H9 (cell line): Measurements from ENCODE around the gene VAV3. TPM values are rescaled to one million over a fixed set of nuclear protein-coding genes. Genes with fewer than 3 reads are reported as not detected.

Source experiments
- DNase-seq: peaks from one replicate; pipeline ENCODE4 v3.0.0-alpha.2; 2017
- H2AFZ ChIP-seq: one replicate; pipeline ENCODE4 v1.6.1; 2013; ENCODE audit warnings: mild to moderate bottlenecking, low read length, control low read depth, moderate library complexity
- H2AK5ac ChIP-seq: 2 replicates; pipeline ENCODE4 v1.6.1; 2013; ENCODE audit warnings: low read length, control low read depth, mixed read lengths; ENCODE audit not compliant: insufficient read length
- H2BK120ac ChIP-seq: one replicate; pipeline ENCODE4 v1.6.1; 2013; ENCODE audit warnings: low read depth, mild to moderate bottlenecking, low read length, control low read depth, inconsistent platforms; ENCODE audit not compliant: poor library complexity, severe bottlenecking
- H2BK12ac ChIP-seq: 2 replicates; pipeline ENCODE4 v1.6.1; 2013; ENCODE audit warnings: low read length, control low read depth, mixed read lengths, low read depth; ENCODE audit not compliant: insufficient read length
- H2BK15ac ChIP-seq: 2 replicates; pipeline ENCODE4 v1.6.1; 2013; ENCODE audit warnings: low read depth, low read length, control low read depth
- H2BK20ac ChIP-seq: one replicate; pipeline ENCODE4 v1.6.1; 2013; ENCODE audit warnings: low read depth, mild to moderate bottlenecking, low read length, control low read depth, inconsistent platforms; ENCODE audit not compliant: poor library complexity, severe bottlenecking
- H2BK5ac ChIP-seq: 2 replicates; pipeline ENCODE4 v1.6.1; 2013; ENCODE audit warnings: low read length, control low read depth, mixed read lengths; ENCODE audit not compliant: insufficient read length
- H3K14ac ChIP-seq: 2 replicates; pipeline ENCODE4 v1.6.1; 2013; ENCODE audit warnings: low read length, control low read depth; ENCODE audit not compliant: insufficient read depth
- H3K18ac ChIP-seq: 2 replicates; pipeline ENCODE4 v1.6.1; 2013; ENCODE audit warnings: low read depth, mild to moderate bottlenecking, mixed read lengths, low read length, control low read depth; ENCODE audit not compliant: insufficient read length
- H3K23ac ChIP-seq: 2 replicates; pipeline ENCODE4 v1.6.1; 2013; ENCODE audit warnings: low read length, control low read depth, mixed read lengths, low read depth; ENCODE audit not compliant: insufficient read length
- H3K23me2 ChIP-seq: 2 replicates; pipeline ENCODE4 v1.6.1; 2013; ENCODE audit warnings: low read depth, mild to moderate bottlenecking, mixed read lengths, low read length, control low read depth; ENCODE audit not compliant: insufficient read length, poor library complexity, severe bottlenecking
- H3K27ac ChIP-seq: 2 replicates; pipeline ENCODE4 v1.5.1; 2013; ENCODE audit warnings: low read length, control low read depth, mixed read lengths, low read depth; ENCODE audit not compliant: insufficient read length
- H3K27me3 ChIP-seq: 2 replicates; pipeline ENCODE4 v1.6.1; 2013; ENCODE audit warnings: low read length, control low read depth, inconsistent platforms; ENCODE audit not compliant: insufficient read depth
- H3K4ac ChIP-seq: 2 replicates; pipeline ENCODE4 v1.6.1; 2013; ENCODE audit warnings: low read depth, mild to moderate bottlenecking, control low read depth, inconsistent platforms, low read length, moderate library complexity
- H3K4me1 ChIP-seq: 2 replicates; pipeline ENCODE4 v1.6.1; 2013; ENCODE audit warnings: low read length, control low read depth, inconsistent platforms; ENCODE audit not compliant: insufficient read depth
- H3K4me2 ChIP-seq: 2 replicates; pipeline ENCODE4 v1.6.1; 2013; ENCODE audit warnings: low read length, control low read depth, mixed read lengths; ENCODE audit not compliant: insufficient read length, insufficient read depth
- H3K56ac ChIP-seq: 2 replicates; pipeline ENCODE4 v1.6.1; 2013; ENCODE audit warnings: low read depth, mild to moderate bottlenecking, mixed read lengths, low read length, control low read depth; ENCODE audit not compliant: insufficient read length
- H3K79me1 ChIP-seq: 2 replicates; pipeline ENCODE4 v1.6.1; 2013; ENCODE audit warnings: low read depth, mild to moderate bottlenecking, moderate library complexity, low read length, control low read depth, inconsistent platforms; ENCODE audit not compliant: insufficient read depth, poor library complexity, severe bottlenecking
- H3K79me2 ChIP-seq: 2 replicates; pipeline ENCODE4 v1.6.1; 2013; ENCODE audit warnings: low read length, control low read depth, inconsistent platforms; ENCODE audit not compliant: insufficient read depth
- H3K9ac ChIP-seq: 2 replicates; pipeline ENCODE4 v1.6.1; 2013; ENCODE audit warnings: low read length, control low read depth, mixed read lengths; ENCODE audit not compliant: insufficient read length; ENCODE audit errors: extremely low read depth
- H3K9me3 ChIP-seq: one replicate; pipeline ENCODE4 v1.6.1; 2013; ENCODE audit warnings: low read depth, low read length, inconsistent platforms; ENCODE audit not compliant: control insufficient read depth
- H3T11ph ChIP-seq: one replicate; pipeline ENCODE4 v1.6.1; 2013; ENCODE audit warnings: mild to moderate bottlenecking, low read length, control low read depth, inconsistent platforms
- H4K20me1 ChIP-seq: one replicate; pipeline ENCODE4 v1.6.1; 2013; ENCODE audit not compliant: control insufficient read depth, insufficient read length, insufficient read depth
- H4K5ac ChIP-seq: 2 replicates; pipeline ENCODE4 v1.6.1; 2013; ENCODE audit warnings: low read depth, mild to moderate bottlenecking, mixed read lengths, low read length, control low read depth; ENCODE audit not compliant: insufficient read length
- H4K8ac ChIP-seq: replicated peaks from 2 replicates; pipeline ENCODE4 v1.6.1; 2013; ENCODE audit warnings: low read length, control low read depth, mixed read lengths, low read depth; ENCODE audit not compliant: insufficient read length
- H4K91ac ChIP-seq: 2 replicates; pipeline ENCODE4 v1.6.1; 2013; ENCODE audit warnings: low read depth, mild to moderate bottlenecking, moderate library complexity, mixed read lengths, low read length, control low read depth; ENCODE audit not compliant: insufficient read length
- H3K27ac Mint-ChIP-seq, 3 experiments: 2 replicates in 2 of 3; 3 replicates in 1 of 3; pipeline ENCODE4 v1.8.0; 2020 to 2021; ENCODE audit warnings: mixed read lengths in 3 of 3, mild to moderate bottlenecking in 1 of 3, moderate library complexity in 1 of 3
- H3K27me3 Mint-ChIP-seq: 2 replicates; pipeline ENCODE4 v1.8.0; 2021; ENCODE audit warnings: low read depth, mild to moderate bottlenecking, moderate library complexity, mixed read lengths
- H3K36me3 Mint-ChIP-seq, 3 experiments: 2 replicates in 2 of 3; 3 replicates in 1 of 3; pipeline ENCODE4 v1.8.0; 2020 to 2021; ENCODE audit warnings: low read depth in 3 of 3, mixed read lengths in 3 of 3; ENCODE audit not compliant: insufficient read depth in 1 of 3
- H3K4me1 Mint-ChIP-seq, 2 experiments: 2 replicates each; pipeline ENCODE4 v1.8.0; 2020; ENCODE audit warnings: mixed read lengths in 2 of 2
- H3K4me3 Mint-ChIP-seq, 2 experiments: 2 replicates in 1 of 2; 3 replicates in 1 of 2; pipeline ENCODE4 v1.8.0; 2020 to 2021; ENCODE audit warnings: mild to moderate bottlenecking in 2 of 2, mixed read lengths in 2 of 2, moderate library complexity in 1 of 2
- H3K9me3 Mint-ChIP-seq, 2 experiments: 2 replicates in 1 of 2; 3 replicates in 1 of 2; pipeline ENCODE4 v1.8.0; 2020; ENCODE audit warnings: mild to moderate bottlenecking in 2 of 2, mixed read lengths in 2 of 2, moderate library complexity in 1 of 2
- CTCF ChIP-seq: fragments of 200-600 bp; sonication (generic); conservative IDR thresholded peaks from 3 replicates; pipeline ENCODE4 v1.8.0; 2021; ENCODE audit warnings: antibody characterized with exemption, mild to moderate bottlenecking
- WGBS: extraction: QIAGEN DNeasy Blood & Tissue Kit; methylation state at CpG from one replicate; pipeline ENCODE4 v1.1.7; 2013; ENCODE audit warnings: missing lambda C conversion rate, low lambda C conversion rate, mixed read lengths; ENCODE audit not compliant: insufficient read length; ENCODE audit errors: extremely low coverage; 5-methylcytosine and 5-hydroxymethylcytosine counted together
- total RNA-seq: library from RNA; stranded (reverse); gene quantifications from 2 replicates; pipeline ENCODE4 v1.2.1, GENCODE V29; 2021

VAV3 gene
- total RNA-seq, 1 experiment from 2014 or later = 5.1 TPM

GRCh38 chr1:107640207-107640606 is 324.8 kb downstream of the VAV3 start:
- DNase-seq = no peak
- no peaks in the 10 kb centered on the region for H3K27me3 ChIP-seq
- H3K9me3 ChIP-seq = no peaks in the 10 kb centered on the region
- no peak overlapping the region for H2AK5ac ChIP-seq
- no peak overlapping the region for H3K27ac ChIP-seq
- no peak overlapping the region for H3K18ac ChIP-seq
- no peak overlapping the region for H3K4ac ChIP-seq
- no peak overlapping the region for H3K4me2 ChIP-seq
- no peak overlapping the region for H3T11ph ChIP-seq
- no peak for TF ChIP-seq CTCF
- H3K4me3 Mint-ChIP-seq = no peak overlapping the region
- H4K5ac ChIP-seq = no peak overlapping the region
- H2BK20ac ChIP-seq = no peak overlapping the region
- H3K23me2 ChIP-seq = no peaks in the 10 kb centered on the region
- no peaks in the 10 kb centered on the region for H3K27me3 Mint-ChIP-seq
- H4K8ac ChIP-seq = no peak overlapping the region
- no peaks in the 10 kb centered on the region for H3K4me1 ChIP-seq
- no peaks in the 10 kb centered on the region for H3K79me2 ChIP-seq
- H2AFZ ChIP-seq = no peak overlapping the region
- H3K36me3 Mint-ChIP-seq = no peaks in the 10 kb centered on the region
- H3K9ac ChIP-seq = no peak overlapping the region
- no peak overlapping the region for H2BK120ac ChIP-seq
- H3K9me3 Mint-ChIP-seq = no peaks in the 10 kb centered on the region
- no CpG with 5 or more reads among the region's 7 CpGs for WGBS
- H3K14ac ChIP-seq = no peak overlapping the region
- H3K27ac Mint-ChIP-seq = no peak overlapping the region
- H3K79me1 ChIP-seq = no peaks in the 10 kb centered on the region
- no peaks in the 10 kb centered on the region for H4K20me1 ChIP-seq
- H3K56ac ChIP-seq = no peak overlapping the region
- H3K23ac ChIP-seq = no peak overlapping the region
- no peak overlapping the region for H2BK15ac ChIP-seq
- H4K91ac ChIP-seq = no peak overlapping the region
- no peak overlapping the region for H2BK5ac ChIP-seq
- no peak overlapping the region for H2BK12ac ChIP-seq
- no peaks in the 10 kb centered on the region for H3K4me1 Mint-ChIP-seq
